ENCODE data around the gene KNDC1. TPM values are rescaled to one million over a fixed set of nuclear protein-coding genes. Genes with fewer than 3 reads are reported as not detected.
"Not testable (repeated sequence)": the region's sequence is repeated elsewhere in the genome, so short reads cannot be mapped to it uniquely, and the experiment has no call there.

Gene KNDC1
- total RNA-seq, 3 donors from 2014 or later: 0.98 to 2.3 TPM; not detected in 1

- Histone ChIP-seq H3K27ac (no peak overlapping the region), H3K27me3 (peaks cover 0 to 45% of the 10 kb centered on the region in 2 donors), H3K4me3 (no peak overlapping the region), H3K4me1 (no peaks in the 10 kb centered on the region), H3K36me3 (no peaks in the 10 kb centered on the region), H3K9me3 (no peaks in the 10 kb centered on the region)
- TF ChIP-seq CTCF (IDR thresholded peaks at IDR 0.05): no peak
- no peak for TF ChIP-seq POLR2A (IDR thresholded peaks at IDR 0.05)
- TF ChIP-seq POLR2AphosphoS5 (IDR thresholded peaks at IDR 0.05): no peak
- intact Hi-C loops (cut with DNase I; ENCODE audit: low total_unique reads): no loop called here
- DNase-seq (ENCODE audit: low spot score in 2 of 2): peak in 1 of 2 donors; percentile 42
Measured at GRCh38 chr10:133132473-133133291, 27.3 kb upstream of the KNDC1 start.

- Histone ChIP-seq H3K9me3 (no peaks in the 10 kb centered on the region), H3K4me1 (no peaks in the 10 kb centered on the region), H3K27me3 (peaks cover 0 to 40% of the 10 kb centered on the region in 2 donors), H3K27ac (no peak overlapping the region), H3K4me3 (no peak overlapping the region), H3K36me3 (no peaks in the 10 kb centered on the region)
- TF ChIP-seq POLR2AphosphoS5 (IDR thresholded peaks at IDR 0.05) (no peak), CTCF (IDR thresholded peaks at IDR 0.05) (no peak), POLR2A (IDR thresholded peaks at IDR 0.05) (no peak)
- intact Hi-C loops (cut with DNase I; ENCODE audit: low total_unique reads): no loop called here
- peak in 1 of 2 donors; percentile 50 for DNase-seq (ENCODE audit: low spot score in 2 of 2)
Measured at GRCh38 chr10:133133471-133134231, 26.4 kb upstream of the KNDC1 start.

GRCh38 chr10:133134411-133135115 is 25.5 kb upstream of the KNDC1 start:
- peak in 1 of 2 donors; percentile 36 for DNase-seq (ENCODE audit: low spot score in 2 of 2)
- no peaks in the 10 kb centered on the region for H3K4me1 ChIP-seq

GRCh38 chr10:133135116-133135465 is 24.9 kb upstream of the KNDC1 start:
- peaks cover 0 to 34% of the 10 kb centered on the region in 2 donors for H3K27me3 ChIP-seq
- H3K27ac ChIP-seq: no peak overlapping the region
- H3K9me3 ChIP-seq: no peaks in the 10 kb centered on the region
- no peak overlapping the region for H3K4me3 ChIP-seq
- DNase-seq (ENCODE audit: low spot score in 2 of 2): no peak
- no peaks in the 10 kb centered on the region for H3K36me3 ChIP-seq
- no peak for TF ChIP-seq POLR2A (IDR thresholded peaks at IDR 0.05)
- TF ChIP-seq POLR2AphosphoS5 (IDR thresholded peaks at IDR 0.05): no peak
- no peak for TF ChIP-seq CTCF (IDR thresholded peaks at IDR 0.05)
- no peaks in the 10 kb centered on the region for H3K4me1 ChIP-seq
- intact Hi-C loops (cut with DNase I; ENCODE audit: low total_unique reads): no loop called here

More at GRCh38 chr10:133134411-133135115, 25.5 kb upstream of the KNDC1 start:
- intact Hi-C loops (cut with DNase I; ENCODE audit: low total_unique reads): no loop called here
- Histone ChIP-seq H3K27me3 (peaks cover 0 to 38% of the 10 kb centered on the region in 2 donors), H3K9me3 (no peaks in the 10 kb centered on the region), H3K4me3 (no peak overlapping the region), H3K27ac (no peak overlapping the region), H3K36me3 (no peaks in the 10 kb centered on the region)
- no peak for TF ChIP-seq CTCF (IDR thresholded peaks at IDR 0.05)

DNA sequence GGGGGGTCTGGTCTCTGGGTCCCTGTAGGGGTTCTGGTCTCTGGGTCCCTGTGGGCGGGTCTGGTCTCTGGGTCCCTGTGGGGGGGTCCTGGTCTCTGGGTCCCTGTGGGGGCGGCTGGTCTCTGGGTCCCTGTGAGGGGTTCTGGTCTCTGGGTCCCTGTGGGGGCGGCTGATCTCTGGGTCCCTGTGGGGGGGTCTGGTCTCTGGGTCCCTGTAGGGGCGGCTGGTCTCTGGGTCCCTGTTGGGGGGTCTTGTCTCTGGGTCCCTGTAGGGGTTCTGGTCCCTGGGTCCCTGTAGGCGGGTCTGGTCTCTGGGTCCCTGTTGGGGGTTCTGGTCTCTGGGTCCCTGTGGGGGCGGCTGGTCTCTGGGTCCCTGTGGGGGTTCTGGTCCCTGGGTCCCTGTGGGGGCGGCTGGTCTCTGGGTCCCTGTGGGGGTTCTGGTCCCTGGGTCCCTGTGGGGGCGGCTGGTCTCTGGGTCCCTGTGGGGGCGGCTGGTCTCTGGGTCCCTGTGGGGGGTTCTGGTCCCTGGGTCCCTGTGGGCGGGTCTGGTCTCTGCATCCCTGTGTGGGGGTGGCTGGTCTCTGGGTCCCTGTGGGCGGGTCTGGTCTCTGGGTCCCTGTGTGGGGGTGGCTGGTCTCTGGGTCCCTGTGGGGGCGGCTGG is 22.4 kb upstream of the KNDC1 start:
- H3K36me3 ChIP-seq; H3K9me3 ChIP-seq; H3K4me3 ChIP-seq; H3K4me1 ChIP-seq; DNase-seq (ENCODE audit: low spot score in 2 of 2); intact Hi-C loops (cut with DNase I; ENCODE audit: low total_unique reads); H3K27ac ChIP-seq: not testable (repeated sequence)
- H3K27me3 ChIP-seq: peaks cover 4 to 38% of the 10 kb centered on the region in 2 donors
